ENCODE results near the gene ZNF76. TPM values are rescaled to one million over a fixed set of nuclear protein-coding genes. Genes with fewer than 3 reads are reported as not detected.
A peak's percentile ranks its signal among the peaks of the same experiment; 100 is the strongest.

The ZNF76 gene
- total and polyA plus RNA-seq, 2 of the 13 experiments (the other 11 are each of a cell fraction or from before 2014, with no cell fraction given) = 13.2 to 26.4 TPM

GRCh38 chr6:35342258-35343091 is 82.9 kb downstream of the ZNF76 start, which contains the start of gene PPARD (continued):
- no peak for TF ChIP-seq ZBTB43 (CRISPR knock-in tag; conservative IDR thresholded peaks at IDR 0.05)
- TF ChIP-seq NCOA1 (CRISPR knock-in tag; IDR thresholded peaks at IDR 0.05) = no peak
- TF ChIP-seq TOE1 (CRISPR knock-in tag; IDR thresholded peaks at IDR 0.05) = 0 out of 2 replicates have a peak, but pooled peaks have one; percentile 35
- peak; percentile 97 for TF ChIP-seq ZNF580 (CRISPR knock-in tag; IDR thresholded peaks at IDR 0.05; ENCODE audit: borderline replicate concordance, low read depth)
- no peak; the same call in 1 of the 2 replicates for TF ChIP-seq AHDC1 (CRISPR knock-in tag; IDR thresholded peaks at IDR 0.05; ENCODE audit: borderline replicate concordance)
- no peak for TF ChIP-seq NAIF1 (CRISPR knock-in tag; IDR thresholded peaks at IDR 0.05; ENCODE audit: borderline replicate concordance)
- TF ChIP-seq KAT2B (IDR thresholded peaks at IDR 0.05; ENCODE audit: borderline replicate concordance, low read depth, low read length) = no peak
- TF ChIP-seq HOXA9 (CRISPR knock-in tag; IDR thresholded peaks at IDR 0.05; ENCODE audit: borderline replicate concordance) = no peak
- 0 out of 2 replicates have a peak, but pooled peaks have one; percentile 52 for TF ChIP-seq ZSCAN12 (CRISPR knock-in tag; IDR thresholded peaks at IDR 0.05)
- TF ChIP-seq HNRNPLL (IDR thresholded peaks at IDR 0.05; ENCODE audit: low read depth, low read length, poor library complexity, severe bottlenecking) = peak; percentile 92
- TF ChIP-seq ZNF547 (CRISPR knock-in tag; IDR thresholded peaks at IDR 0.05) = no peak; the same call in none of the 2 replicates
- TF ChIP-seq ISL2 (CRISPR knock-in tag; IDR thresholded peaks at IDR 0.05) = peak; percentile 81
- TF ChIP-seq ZNF724P (CRISPR knock-in tag; IDR thresholded peaks at IDR 0.05; ENCODE audit: borderline replicate concordance) = 0 out of 2 replicates have a peak, but pooled peaks have one; percentile 83
- TF ChIP-seq MED8 (CRISPR knock-in tag; IDR thresholded peaks at IDR 0.05; ENCODE audit: insufficient replicate concordance) = no peak
- no peak for TF ChIP-seq PRDM10 (CRISPR knock-in tag; IDR thresholded peaks at IDR 0.05; ENCODE audit: low read depth)
- 0 out of 2 replicates have a peak, but pooled peaks have one; percentile 46 for TF ChIP-seq ZFP1 (CRISPR knock-in tag; IDR thresholded peaks at IDR 0.05)
